ENCODE results near the gene TMC2.

Gene TMC2

GRCh38 chr20:2633381-2633780 lies 97.0 kb downstream of the TMC2 start:
- in situ Hi-C loops (cut with HindIII; ENCODE audit: low sequenced_read_pairs), result loop anchor here (10.0 kb wide), 1 partner anchor 89 kb away; no protein-coding TSS in a partner anchor
- no peak overlapping the region for H3K4me3 ChIP-seq (ENCODE audit: low read depth, low read length)
- TF ChIP-seq CTCF (IDR thresholded peaks at IDR 0.05; ENCODE audit: low read depth, low read length, missing control alignments), result no peak
- DNase-seq (ENCODE audit: low read depth), result no peak

DNA sequence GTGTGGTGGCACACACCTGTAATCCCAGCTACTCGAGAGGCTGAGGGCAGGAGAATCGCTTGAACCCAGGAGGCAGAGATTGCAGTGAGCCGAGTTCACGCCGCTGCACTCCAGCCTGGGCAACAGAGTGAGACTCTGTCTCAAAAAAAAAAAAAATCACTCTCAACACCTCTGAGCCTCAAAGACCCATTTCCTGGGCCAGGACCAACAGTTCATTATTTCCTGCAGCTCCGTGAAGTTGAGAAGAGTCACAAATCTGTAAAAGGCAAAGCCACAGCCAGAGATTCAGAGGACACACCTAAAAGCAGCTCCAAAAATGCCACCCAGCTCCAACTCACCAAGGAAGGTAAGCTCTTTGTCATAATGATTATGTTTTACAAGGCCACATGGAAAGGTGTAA lies 100.9 kb downstream of the TMC2 start:
- DNase-seq (ENCODE audit: low read depth), result no peak
- no peak overlapping the region for H3K4me3 ChIP-seq (ENCODE audit: low read depth, low read length)
- no peak for TF ChIP-seq CTCF (IDR thresholded peaks at IDR 0.05; ENCODE audit: low read depth, low read length, missing control alignments)
- in situ Hi-C loops (cut with HindIII; ENCODE audit: low sequenced_read_pairs), result loop anchor here (10.0 kb wide), 1 partner anchor 92 kb away; no protein-coding TSS in a partner anchor

DNA sequence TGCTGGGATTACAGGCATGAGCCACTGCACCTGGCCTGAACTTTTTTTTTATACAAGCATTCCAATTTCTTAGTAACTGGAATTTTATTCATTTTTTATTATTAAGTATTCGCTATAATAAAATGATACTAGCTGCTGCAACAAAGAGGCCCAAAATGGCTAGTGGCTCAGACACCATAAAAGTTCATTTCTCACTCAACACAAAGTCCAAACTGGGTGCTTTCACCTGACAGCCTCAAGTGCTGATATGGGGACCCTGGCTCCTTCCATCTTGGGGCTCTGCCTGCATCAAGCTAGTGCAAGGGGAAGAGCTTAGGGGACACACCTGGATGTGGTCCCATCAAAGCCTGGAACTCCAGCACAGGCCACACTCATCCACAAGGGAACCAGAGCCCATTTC lies 103.9 kb downstream of the TMC2 start:
- no peak for DNase-seq (ENCODE audit: low read depth)
- in situ Hi-C loops (cut with HindIII; ENCODE audit: low sequenced_read_pairs), result no loop called here
- no peak overlapping the region for H3K4me3 ChIP-seq (ENCODE audit: low read depth, low read length)
- no peak for TF ChIP-seq CTCF (IDR thresholded peaks at IDR 0.05; ENCODE audit: low read depth, low read length, missing control alignments)

GRCh38 chr20:2640899-2641298 lies 104.5 kb downstream of the TMC2 start:
- in situ Hi-C loops (cut with HindIII; ENCODE audit: low sequenced_read_pairs), result no loop called here
- no peak for DNase-seq (ENCODE audit: low read depth)
- H3K4me3 ChIP-seq (ENCODE audit: low read depth, low read length), result no peak overlapping the region
- TF ChIP-seq CTCF (IDR thresholded peaks at IDR 0.05; ENCODE audit: low read depth, low read length, missing control alignments), result no peak

- no peak for DNase-seq (ENCODE audit: low read depth)
- TF ChIP-seq CTCF (IDR thresholded peaks at IDR 0.05; ENCODE audit: low read depth, low read length, missing control alignments), result no peak
- H3K4me3 ChIP-seq (ENCODE audit: low read depth, low read length), result no peak overlapping the region
- in situ Hi-C loops (cut with HindIII; ENCODE audit: low sequenced_read_pairs), result no loop called here
Observed at GRCh38 chr20:2643708-2644107, 107.3 kb downstream of the TMC2 start.

DNA sequence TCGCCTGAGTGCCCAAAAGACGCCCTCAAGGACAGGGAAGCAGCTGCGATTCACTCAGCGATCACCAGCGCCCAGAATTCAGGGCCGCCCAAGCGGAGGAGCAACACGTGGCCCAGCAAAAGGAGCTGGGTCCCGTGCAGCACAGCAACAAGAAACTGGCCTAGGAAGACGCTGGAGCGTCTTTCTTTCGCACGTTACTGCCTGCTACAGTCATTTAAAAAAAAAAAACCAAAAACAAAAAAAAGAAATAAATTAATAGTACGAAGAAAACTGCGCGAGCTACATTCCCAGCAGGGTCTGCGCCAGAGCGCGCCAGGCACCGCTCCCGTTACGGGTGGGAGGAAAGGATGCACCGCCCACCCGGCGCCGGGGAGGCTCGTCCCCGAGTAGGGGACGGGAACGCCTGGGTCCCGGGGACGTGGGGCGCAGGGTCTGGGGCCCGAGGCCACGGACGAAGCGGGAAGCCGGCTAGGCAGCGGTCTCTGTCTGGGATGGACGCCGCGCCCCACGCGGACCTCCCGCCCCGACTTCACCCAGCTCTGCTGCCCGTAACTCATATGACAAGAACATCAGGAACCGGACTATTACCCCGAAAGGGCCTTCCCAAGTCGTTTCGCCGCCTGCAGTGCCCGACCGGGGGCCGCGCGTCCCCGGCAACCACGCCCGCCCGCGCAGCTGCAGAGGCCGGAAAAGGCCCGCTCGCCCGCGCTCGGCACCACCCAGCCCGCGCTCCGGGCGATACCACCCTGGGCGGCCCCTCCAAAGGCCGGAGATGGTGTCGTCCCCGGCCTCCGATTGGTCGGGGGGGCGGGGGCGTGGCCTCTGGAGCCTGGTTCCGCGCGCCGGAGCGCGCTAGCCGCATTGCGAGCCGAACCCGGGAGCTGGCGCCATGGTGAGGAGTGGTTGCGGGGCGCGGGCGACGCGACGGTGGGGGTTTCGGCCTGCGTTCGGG lies 115.7 kb downstream of the TMC2 start, which contains the start of gene NOP56:
Gene NOP56, plus strand, starts transcription at position 861 of the 952 bp plus-strand sequence. Its CDS starts 29 bp downstream, at position 890.
- H3K4me3 ChIP-seq (ENCODE audit: low read depth, low read length), result peak within 1 kb of the TSS; percentile 94
- peak; percentile 57 for DNase-seq (ENCODE audit: low read depth)
- TF ChIP-seq CTCF (IDR thresholded peaks at IDR 0.05; ENCODE audit: low read depth, low read length, missing control alignments), result no peak
- in situ Hi-C loops (cut with HindIII; ENCODE audit: low sequenced_read_pairs), result no loop called here

Measured in astrocyte of the cerebellum (primary cell).